NCI-H1417 (cell line): Measurements from ENCODE around the gene FNDC3B.

ENCODE experiments used
- DNase-seq, 3 experiments: peaks; one replicate each; lab custom pipeline; 2025; lab: John Stamatoyannopoulos, UW

FNDC3B gene

GRCh38 chr3:172213200-172213599, 173.8 kb downstream of the FNDC3B start:
- DNase-seq, result no peak

- peak in 2 of 3 experiments; percentile 72 to 95 for DNase-seq
Measured at GRCh38 chr3:172213904-172214303, 174.5 kb downstream of the FNDC3B start.

GRCh38 chr3:172216267-172216666, 176.9 kb downstream of the FNDC3B start:
- DNase-seq, result no peak

DNA sequence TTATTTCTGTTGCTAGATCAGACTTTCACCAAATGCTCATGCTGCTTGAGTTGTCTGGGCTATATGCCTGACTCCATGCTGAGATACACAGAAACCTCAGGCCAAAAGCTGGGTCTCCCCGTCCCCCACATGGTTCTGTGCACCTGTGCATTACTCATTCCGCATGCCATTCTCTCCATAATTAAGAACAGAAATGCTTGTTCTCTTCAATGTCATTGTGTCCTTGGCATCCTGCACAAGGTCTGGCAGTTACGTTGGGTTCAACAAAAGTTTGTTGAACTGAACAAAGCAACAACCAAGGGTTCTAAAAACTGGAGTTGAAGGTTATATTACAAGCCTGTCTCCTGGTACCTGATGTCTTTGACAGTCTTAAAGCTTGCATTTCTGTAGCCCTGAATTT, 177.5 kb downstream of the FNDC3B start:
- DNase-seq, result no peak

GRCh38 chr3:172217877-172218276, 178.5 kb downstream of the FNDC3B start:
- no peak for DNase-seq

GRCh38 chr3:172218350-172219323, 179.3 kb downstream of the FNDC3B start:
- no peak for DNase-seq

GRCh38 chr3:172219750-172220149, 180.4 kb downstream of the FNDC3B start:
- no peak for DNase-seq

DNA sequence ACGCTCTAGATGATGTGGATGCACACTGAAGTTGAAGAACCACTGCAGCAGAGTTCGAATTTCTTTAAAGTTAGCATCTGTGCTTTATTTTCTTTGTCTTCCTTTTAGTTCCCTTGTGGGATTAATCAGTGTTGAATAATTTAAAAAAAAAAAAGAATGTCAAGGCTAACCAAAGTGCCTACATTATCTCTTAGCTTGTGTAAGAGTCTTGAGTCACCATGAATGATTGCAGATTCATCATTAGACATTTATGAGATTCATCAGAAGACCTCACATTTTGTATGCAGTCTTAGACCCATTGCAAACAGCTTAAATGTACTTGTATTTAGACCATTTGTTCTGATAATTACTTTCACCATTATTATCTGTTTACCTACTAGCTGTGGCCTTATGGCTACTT, 182.2 kb downstream of the FNDC3B start:
- DNase-seq, result peak in 1 of 3 experiments; percentile 52

DNA sequence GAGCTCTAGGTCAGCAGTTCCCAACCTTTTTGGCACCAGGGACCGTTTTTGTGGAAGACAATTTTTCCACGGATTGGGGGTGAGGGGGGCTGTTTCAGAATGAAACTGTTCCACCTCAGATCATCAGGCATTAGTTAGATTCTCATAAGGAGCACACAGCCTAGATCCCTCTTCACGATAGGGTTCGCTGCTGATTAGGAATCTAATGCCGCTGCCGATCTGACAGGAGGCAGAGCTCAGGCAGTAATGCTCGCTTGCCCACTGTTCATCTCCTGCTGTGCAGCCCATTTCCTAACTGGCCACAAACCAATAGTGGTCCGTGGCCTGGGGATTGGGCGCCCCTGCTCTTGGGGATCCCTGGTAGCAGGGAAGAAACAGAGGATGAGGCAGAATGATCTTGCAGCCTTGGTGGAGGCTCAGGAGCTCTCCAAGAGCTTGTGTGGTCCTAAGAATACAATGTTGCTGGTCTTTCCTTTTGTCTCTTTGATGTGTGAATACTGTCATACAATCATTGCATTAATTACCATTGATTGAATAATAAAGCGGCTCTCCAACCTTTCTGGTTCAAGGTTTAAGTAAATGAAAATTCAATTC, 183.2 kb downstream of the FNDC3B start:
- DNase-seq, result no peak

DNA sequence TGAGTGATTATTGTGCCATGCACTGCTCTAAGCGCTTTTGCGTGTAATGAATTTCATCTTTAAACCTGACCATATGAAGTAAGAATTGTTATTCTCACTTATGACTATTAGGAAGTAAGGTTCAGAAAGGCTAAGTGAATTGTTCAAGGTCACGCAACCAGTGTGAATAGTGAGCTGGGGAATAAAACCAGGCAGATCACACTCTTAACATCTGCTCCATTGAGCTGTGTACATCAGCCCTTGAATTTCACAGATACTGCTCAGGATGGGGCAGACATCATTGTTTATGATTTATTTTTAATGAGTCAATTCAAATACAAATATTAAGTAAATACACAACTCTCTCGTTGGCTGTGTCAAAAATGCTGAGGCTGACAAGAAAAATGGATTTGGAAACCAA, 184.5 kb downstream of the FNDC3B start:
- peak in 2 of 3 experiments; percentile 42 to 84 for DNase-seq

GRCh38 chr3:172224560-172225214, 185.3 kb downstream of the FNDC3B start:
- peak; percentile 85 to 94 (median 86) for DNase-seq

- no peak for DNase-seq
Measured at GRCh38 chr3:172225215-172225707, 185.9 kb downstream of the FNDC3B start.

DNA sequence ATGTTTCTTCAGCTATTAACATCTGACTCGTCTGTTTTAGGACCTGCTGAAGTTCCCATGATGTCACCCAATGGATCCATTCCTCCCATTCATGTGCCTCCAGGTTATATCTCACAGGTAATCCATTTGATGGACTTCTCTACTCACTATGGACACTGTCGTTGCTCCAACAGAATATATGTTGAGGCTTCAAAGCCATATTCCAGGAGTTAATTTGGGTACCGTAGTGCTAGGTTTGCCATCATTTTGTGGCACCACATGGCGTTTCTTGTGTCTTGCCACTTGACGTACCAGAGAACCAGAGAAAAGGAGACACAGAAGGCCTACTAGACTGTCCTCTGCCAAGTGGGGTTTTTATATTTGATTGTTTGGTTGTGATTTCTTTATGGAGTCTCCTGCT, 187.5 kb downstream of the FNDC3B start:
- DNase-seq, result no peak

DNA sequence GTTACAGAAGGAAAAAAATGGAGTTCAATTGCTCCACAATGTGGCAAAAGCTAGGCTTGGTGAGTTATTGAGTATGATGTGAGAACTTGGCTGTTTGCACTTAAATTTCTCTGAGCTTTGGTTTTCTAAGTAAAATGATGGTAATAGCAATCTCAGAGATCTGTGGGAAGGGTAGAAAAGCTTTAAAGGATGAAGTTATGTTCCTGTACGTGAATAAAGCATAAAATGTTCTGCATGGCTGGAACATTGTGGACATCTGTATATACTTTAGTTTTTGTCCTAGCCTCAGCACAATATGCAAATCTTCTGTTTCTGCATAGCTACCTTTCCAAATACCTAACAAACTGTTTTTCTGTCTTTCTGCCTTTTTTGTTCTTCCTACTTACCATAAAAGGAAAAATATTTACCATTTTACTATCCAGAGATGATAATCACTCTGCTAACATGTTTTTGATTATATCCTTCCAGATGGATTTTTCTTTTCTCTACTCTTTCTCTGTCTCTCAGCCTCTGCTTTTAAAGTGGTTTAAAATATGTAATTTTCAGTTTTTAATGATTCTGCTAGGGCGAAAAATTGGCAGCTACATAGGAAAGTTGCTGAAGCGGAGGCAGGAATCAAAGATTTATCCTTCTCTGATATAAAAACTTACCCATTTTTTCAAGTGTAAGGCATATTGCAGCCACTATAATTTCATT, 188.1 kb downstream of the FNDC3B start:
- DNase-seq, result no peak

DNA sequence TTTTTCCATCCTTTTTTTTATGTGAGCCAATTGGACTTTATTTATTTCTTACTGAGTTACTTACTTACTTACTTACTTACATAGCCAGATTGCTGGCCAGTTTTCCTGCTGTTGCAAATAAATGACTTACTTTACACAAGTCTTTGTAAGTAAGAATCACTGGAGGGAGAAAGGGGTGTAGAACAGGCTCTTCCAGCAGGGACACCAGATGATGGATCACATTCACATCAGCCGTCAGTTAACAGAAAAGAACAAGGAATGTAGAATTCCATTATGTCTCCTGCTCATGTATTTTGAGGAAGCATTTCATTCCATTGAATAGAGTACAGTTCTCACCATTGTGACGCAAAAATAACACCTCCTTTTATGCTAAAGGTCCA, 188.6 kb downstream of the FNDC3B start:
- DNase-seq, result no peak

DNA sequence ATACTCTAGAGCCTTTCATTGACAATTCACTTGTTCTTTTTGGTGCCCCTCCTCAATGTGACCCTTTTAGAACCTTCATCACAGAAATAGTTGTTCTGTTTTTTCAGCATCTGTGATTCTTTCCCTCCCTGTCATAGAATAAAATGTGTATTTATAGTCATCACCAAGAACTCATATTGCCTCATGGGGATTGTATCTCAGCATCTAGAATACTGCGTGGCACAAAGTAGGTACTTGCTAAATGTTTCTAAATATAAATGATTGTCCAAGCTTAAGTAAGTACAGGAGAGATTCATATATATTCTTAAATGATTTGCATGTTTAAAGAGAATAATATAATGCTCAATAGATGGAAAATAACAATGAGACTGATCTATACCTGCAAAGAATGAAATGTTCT, 190.1 kb downstream of the FNDC3B start:
- no peak for DNase-seq

DNA sequence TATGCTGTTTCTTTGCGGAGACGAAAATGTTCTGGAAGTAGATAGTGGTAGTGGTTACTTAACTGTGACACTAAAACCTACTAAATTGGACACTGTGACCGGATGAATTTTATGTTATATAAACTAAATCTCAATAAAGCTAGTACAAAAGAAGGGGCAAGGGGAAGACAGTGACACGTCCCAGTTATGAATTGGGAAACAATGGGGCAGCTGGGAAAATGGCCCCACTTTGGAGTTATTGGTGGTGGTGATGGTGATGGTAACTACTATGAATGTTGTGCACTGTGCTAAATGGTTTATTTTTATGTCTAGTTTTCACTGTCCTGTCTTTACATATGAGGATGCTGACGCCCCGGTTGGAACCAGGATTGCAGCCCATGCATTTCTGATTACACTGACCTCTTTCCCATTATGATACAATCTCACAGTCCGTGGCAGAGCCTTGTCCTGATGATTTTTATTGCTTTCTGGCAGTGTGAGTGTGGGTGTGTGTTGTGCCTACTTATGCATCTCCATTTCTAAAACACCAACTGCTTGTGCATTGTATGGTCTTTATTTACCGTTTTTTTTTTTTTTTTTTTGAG, 192.0 kb downstream of the FNDC3B start:
- no peak for DNase-seq

DNA sequence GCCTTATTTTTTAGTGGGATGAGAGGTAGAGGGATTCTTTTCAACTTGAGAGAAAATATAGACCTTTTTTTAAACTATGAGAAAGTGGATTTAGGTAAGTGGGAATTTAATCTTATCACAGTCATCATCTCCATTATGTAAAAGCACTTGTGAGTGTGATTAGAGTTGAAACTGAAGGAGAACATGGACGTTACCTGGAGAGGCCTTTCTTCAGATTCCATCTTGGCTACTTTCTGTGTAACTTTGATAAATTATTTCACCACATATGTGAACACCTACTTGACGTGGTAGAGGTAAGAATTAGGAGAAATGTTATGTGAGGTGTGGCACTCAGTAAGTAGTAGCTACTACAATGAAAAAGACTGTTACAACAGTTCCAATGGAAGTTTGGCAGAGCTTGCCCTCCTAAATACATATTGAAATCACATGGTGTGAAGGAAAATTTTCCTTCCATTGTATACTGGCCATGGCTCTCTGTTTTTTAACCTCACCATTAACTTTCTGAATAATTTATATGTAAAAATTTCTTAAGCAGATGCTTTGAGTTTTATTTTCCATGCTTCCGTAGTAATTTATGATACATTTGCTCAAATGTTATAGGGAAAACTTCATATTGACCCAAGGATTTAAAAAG, 193.3 kb downstream of the FNDC3B start:
- DNase-seq, result no peak

DNA sequence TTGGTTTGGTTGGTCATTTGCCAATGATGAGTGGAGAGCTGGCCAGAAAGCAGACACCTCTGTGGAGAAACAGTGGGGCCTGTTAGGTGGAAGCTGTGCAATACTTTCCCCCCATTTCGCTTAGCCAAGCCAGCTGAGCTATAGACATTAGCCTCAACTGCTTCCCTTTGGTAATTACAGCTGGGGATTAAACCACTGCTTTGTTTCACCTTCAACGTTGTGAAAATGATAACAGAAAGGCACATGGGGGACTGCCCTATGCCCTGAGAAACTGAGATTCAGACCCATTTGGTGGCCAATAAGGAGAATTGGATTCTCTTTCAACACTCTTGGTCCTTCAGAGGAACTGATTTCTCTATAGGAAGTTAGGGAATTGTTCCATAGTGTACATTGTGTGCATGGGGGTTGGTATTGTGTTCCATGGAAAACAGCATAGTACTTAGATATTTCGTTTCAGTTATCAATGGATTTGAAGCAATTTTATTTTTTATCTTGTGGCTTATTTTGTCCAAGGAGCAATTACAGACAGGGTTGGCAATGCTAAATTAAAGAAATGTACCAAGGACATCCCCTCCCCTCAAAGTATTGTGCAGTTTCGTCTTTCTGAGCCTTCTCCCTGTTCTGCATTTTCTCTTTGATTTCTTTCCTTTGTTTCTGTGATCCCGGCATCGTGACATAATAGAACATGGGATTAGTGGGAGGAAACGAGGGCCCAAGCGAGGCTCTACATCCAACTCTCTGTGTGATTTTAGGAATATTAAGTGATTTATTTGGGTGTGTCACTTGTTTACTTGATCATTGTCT, 194.3 kb downstream of the FNDC3B start:
- DNase-seq, result no peak

DNA sequence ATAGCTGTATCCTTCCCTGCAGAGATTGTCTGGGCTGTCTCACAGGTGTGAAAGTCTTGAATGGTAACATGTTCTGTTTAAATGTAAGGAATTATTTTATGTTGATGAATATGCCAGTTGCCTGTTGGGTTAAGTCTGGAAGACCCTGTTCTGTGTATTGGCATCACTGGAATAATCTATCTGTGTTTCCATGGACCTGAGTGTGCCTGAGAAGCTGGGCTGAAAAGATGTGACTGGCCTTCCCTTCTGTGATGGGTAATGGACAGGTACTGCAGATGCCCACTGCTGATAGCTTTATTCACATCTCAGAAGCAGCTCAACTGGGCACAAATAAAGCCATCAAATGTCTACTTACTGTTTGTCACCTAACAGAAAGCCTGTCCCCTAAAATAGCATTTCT, 196.3 kb downstream of the FNDC3B start:
- DNase-seq, result no peak
